HG03280 (cell line): ENCODE results near the gene KRTAP9-9.
"Not testable (repeated sequence)": the region's sequence is repeated elsewhere in the genome, so short reads cannot be mapped to it uniquely, and the experiment has no call there.

Experiments
- ATAC-seq: cut with Tn5 transposase; IDR thresholded peaks from one replicate; pipeline ENCODE4 v1.9.1; 2021; ENCODE audit warnings: mild to moderate bottlenecking, moderate library complexity; ENCODE audit not compliant: unreplicated experiment

Gene KRTAP9-9

DNA sequence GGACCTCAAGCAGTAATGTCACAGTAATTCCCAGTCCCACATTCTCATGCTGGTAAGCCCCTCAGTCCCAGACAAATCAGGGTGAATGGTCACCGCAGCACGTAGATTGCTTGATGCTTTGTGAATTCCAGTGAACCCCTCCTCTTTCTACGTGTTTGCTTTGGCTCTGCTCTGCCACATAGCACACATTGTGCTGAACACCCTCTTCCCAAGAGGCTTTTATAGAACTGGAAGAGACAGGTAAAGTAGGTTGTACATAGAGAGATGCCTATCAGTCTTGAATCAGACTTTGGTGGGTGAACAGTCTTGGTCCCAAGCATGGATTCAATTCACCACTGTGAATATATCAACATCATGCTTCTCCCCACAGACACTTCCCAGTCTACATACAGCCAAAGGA, 9.4 kb downstream of the KRTAP9-9 start:
- ATAC-seq, result no peak

DNA sequence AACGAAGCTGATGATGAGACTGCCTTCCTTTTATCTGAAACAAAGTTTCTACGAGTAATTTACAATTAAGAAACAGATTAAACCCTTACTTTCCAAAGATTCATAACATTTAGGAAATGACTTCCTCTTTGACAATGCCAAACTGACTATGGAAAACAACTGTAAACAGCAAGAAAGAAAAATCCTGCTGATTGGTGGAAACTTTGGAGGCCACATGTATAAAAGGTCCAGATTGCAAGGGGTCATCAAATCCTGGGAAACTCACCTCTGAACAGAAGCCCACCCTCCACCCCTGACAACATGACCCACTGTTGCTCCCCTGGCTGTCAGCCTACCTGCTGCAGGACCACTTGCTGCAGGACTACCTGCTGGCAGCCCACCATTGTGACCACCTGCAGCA, 9.9 kb downstream of the KRTAP9-9 start, which contains the start of gene KRTAP9-6:
KRTAP9-6 (plus strand) TSS at position 301 of the 400 bp plus-strand sequence; CDS start at position 301, 0 bp downstream.
- ATAC-seq, result no peak

DNA sequence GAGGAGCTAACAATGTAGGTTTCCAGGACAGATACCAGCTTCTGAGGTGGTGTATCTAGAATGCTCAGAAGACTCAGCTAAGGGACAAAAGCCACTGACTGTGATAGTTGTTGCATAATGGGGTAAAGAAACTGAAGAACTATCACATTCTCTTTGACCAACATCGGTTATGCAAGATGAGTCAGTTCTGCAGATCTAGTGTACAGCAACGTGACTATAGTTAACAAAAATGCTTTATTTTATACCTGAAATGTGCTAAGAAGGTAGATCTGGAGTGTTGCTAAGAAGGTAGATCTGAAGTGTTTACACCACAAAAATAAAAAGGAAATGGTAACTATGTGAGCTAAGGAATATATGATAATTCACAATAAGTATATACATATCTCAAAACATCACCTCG, 12.5 kb downstream of the KRTAP9-9 start:
- no peak for ATAC-seq

DNA sequence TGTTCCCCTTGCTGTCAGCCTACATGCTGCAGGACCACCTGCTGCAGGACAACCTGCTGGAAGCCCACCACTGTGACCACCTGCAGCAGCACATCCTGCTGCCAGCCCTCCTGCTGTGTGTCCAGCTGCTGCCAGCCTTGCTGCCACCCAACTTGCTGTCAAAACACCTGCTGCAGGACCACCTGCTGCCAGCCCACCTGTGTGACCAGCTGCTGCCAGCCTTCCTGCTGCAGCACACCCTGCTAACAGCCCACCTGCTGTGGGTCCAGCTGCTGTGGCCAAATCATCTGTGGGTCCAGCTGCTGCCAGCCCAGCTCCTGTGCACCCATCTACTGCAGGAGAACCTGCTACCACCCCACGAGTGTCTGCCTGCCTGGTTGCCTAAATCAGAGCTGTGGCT, 16.1 kb downstream of the KRTAP9-9 start:
- ATAC-seq, result not testable (repeated sequence)

DNA sequence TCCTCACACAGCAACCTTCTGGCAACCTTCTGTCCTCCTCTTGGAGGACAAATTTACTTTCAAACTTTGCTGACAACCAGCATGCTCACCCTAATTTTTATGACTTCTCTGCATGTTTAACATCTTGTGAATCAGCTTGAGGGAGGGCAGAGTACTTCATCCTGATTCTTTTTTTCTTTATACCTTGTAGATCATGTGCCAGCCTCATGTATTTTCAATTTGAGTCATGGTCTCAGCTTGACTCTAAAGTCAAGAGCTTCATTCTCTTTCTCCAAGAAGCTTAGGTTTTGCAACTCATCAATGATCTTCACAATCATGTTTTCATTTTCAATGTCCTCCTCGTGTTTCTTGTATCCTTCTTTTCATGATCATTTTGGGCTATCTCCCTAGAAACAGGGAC, 16.7 kb downstream of the KRTAP9-9 start:
- ATAC-seq, result no peak

DNA sequence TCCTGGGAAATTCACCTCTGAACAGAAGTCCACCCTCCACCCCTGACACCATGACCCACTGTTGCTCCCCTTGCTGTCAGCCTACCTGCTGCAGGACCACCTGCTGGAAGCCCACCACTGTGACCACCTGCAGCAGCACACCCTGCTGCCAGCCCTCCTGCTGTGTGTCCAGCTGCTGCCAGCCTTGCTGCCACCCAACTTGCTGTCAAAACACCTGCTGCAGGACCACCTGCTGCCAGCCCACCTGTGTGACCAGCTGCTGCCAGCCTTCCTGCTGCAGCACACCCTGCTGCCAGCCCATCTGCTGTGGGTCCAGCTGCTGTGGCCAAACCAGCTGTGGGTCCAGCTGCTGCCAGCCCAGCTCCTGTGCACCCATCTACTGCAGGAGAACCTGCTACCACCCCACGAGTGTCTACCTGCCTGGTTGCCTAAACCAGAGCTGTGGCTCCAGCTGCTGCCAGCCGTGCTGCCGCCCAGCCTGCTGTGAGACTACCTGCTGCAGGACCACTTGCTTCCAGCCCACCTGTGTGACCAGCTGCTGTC, 20.5 kb downstream of the KRTAP9-9 start, which contains the start of gene KRTAP9-7:
KRTAP9-7 (plus strand) TSS at position 51 of the 543 bp plus-strand sequence; CDS start at position 51, 0 bp downstream.
- not testable (repeated sequence) for ATAC-seq

DNA sequence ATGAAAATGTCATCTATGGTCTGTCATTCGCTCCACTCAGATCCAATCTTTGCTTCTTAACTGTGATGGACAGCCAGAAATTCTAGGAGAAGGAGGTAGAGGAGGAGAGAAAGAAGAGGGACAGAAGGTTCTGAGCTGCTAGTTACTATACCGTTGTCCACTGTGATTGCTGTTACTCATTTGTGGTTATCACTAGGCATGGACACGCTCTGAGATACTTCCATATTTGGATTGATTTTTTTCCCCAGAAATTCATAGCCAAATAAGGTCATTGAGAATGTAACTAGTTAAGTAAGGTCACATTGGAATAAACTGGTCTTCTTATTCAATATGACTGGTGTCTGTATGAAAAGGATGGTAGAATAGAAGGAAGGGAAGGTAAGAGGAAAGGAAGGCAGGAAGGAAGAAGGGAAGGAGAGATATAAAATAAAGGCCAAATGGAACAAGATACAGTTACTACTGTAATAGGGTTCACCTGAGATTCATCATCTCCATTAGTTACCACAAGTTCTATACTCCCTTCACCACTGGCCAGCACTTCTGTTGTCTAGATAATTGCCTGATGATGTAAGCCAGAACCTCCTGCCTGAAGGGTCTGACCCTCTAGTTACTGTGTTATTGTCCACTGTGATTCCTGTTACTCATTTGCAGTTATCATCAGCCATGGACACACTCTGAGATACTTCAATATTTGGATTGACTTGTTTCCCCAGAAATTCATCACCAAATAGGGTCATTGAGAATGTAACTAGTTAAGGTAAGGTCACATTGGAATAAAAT, 23.2 kb downstream of the KRTAP9-9 start:
- no peak for ATAC-seq

DNA sequence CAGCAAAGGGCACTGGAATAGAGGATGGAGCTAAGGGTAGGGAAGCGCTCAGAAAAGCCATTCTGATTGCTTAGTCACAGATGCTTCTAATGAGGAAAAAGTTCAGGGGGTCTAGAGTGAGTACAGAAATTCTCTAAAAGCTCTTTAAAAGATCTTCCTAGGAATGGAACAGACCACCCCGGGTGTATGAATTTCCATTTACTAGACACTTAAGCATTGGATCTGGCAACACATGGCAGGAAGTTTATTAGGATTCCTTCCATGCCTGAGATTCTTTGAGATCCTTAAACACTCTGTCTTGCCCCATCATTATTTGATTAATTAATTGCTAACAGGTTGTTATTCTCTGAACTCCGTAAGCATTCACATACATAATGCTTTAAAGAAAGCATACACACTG, 28.9 kb downstream of the KRTAP9-9 start:
- no peak for ATAC-seq

DNA sequence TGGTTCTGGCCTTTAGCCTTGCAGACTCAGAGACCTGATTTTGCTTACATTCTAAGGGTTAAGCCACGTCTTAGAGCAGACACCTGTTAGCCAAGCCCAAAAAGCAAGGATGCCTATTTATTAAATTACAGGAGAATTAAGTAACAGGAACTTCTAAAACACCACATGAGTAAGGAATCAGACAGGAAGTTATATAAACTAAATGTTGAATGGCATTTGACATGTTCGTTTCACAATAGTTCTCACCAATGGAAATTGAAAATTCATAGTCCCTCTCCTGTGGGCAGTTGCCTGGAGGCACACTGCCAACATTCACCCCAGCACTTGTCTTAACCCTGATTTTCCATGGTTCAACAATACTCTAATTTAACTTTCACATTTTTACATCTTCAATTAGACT, 29.4 kb downstream of the KRTAP9-9 start:
- ATAC-seq, result no peak

DNA sequence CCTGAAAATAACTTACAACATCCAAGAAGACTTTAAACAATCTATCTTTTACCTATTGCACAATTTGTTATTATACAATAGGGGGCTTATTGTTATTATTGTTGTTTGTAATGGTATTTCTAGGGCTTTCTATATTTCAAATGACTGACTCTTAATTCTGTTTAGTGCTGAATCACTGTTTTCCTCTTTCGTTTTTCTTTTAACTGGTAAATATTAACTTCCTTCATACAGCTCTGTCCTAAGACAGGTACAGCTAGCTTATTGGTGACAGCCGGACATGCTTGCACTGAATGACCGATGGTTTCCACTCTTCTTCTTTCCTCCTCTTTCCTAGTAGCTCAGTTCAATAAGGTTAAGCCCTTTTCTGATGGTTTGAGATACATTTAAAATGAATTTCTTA, 31.9 kb downstream of the KRTAP9-9 start:
- no peak for ATAC-seq

DNA sequence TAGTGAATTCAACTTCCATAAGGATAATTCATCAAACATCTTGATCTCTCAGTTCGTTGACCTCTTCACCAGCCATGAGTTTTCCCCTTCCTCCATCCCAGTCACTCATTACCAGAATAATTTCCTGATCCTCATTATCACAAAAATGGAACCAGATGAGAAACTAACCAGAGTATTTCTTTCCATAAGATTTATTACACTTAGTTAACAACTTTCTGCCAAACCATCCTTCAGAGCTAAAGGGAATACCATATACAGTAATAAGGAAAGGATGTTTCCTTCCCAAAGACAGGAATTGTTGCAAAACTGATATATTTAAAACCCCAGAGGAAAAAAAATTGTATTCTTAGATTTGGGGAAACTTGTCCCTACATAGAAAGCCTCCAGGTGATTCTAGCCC, 38.8 kb downstream of the KRTAP9-9 start:
- ATAC-seq, result no peak

DNA sequence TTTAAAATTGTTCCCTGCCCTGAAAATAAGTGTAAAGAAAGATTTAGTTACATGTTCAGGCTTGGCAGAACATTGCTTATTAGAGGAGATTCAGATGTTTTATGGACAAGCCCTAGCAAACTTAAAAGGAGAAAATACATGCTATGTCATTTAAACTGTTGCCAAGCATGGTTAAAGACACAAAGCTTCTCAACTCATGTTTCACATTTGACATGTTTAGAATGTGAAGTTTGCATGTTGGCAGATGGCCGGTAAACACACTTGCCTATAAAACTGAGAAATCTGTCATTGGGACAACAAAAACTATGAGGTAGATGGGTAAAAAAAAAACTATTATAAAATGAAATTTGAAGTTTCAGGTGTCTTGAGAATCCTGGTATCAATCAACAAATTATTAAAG, 41.7 kb downstream of the KRTAP9-9 start:
- no peak for ATAC-seq

DNA sequence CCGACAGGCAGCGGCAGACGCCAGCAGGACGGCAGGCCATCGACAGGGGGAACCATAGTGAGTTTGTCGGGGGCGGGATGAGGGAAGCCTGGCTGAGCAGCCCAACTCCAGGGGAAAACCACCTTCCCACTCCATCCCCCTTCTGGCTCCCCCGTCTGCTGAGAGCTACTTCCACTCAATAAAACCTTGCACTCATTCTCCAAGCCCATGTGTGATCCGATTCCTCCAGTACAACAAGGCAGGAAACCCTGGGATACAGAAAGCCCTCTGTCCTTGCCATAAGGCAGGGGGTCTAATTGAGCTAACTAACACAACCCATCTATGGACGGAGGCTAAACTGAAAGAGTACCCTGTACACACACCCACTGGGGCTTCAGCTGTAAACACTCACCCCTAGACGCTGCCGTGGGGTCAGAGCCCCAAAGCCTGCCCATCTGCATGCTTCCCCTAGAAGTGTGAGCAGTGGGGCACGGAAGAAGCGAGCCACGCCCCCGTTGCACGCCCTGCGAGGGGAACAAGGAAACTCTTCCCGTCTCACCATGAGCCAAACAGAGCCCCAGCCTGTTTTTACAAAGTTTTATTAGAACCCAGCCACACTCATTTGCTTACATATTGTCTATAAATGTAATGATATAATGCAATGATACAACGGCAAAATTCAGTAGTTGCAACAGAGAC, 43.4 kb downstream of the KRTAP9-9 start:
- ATAC-seq, result no peak

DNA sequence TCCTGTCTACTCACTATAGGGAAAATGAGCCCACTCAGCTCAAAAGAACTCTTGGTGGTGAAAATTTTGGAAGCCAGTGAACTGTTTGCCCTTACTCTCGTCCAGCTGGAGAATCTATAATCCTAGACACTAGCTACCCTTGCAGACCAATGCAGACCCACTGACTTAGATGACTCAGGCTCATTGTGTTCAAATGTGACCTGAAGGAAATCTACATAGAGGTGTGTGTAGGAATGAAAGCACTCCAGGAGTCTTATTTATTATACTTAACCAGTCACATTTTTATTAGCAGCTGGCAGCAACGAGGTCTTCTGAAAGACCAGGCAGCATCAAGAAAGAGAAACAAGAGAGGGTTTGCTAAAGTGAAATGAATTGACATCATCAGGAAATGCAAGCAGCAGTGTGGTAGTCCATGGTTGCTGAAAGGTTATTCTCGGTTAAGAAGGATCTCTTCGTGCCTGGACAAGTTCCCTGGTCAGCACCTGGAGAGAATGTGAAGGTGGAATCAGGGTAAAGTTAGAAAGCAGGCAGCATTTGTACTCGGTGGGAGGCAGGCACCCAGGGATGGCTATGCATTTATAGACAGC, 46.1 kb downstream of the KRTAP9-9 start:
- no peak for ATAC-seq

DNA sequence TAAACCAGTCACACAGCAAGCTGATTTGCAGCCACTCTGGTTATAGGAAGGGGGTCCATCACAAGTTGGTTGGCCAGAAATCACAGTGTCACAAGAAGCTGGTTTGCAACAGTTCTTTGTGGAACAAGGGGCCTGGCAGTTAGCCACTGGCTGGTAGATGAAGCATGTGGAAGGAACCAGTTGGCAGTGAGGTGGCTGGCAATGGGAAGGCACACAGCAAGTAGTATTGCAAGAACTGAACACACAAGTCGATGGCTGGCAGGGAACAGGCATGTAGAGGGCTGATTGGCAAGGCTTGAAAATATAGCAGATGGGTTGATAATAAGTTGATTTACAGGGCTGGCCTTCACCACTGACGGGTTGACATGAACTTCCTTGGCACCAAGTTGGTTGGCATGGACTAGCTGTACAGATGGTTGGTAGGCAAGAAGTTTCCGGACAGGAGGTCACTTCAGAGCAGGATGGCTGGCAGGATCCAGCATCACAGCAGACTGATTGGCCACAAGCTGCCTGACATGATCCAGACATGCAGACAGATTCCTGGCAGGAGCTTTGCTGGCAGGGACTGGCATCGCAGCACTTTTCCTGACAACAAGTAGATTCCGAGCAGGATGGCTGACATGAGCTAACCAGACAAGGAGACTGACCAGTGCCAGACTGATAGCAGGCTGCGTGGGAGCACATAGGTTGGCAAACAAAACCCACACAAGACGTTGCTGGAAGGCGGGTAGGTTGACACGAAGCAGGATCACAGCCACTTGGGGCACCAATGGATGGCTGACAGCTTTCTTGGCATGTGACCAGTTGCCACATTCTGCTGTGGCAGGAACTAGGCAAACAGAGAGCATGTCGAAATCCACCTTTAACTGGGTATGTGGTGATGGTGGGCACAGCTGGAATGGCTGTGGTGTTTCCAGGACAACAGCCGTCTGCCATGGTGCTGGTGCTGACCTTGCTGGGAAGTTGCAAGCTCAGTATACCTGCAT, 47.0 kb downstream of the KRTAP9-9 start, which contains the start of gene KRTAP29-1:
KRTAP29-1 (minus strand) TSS at position 936 of the 986 bp plus-strand sequence; CDS start at position 936, 0 bp downstream.
- no peak for ATAC-seq

DNA sequence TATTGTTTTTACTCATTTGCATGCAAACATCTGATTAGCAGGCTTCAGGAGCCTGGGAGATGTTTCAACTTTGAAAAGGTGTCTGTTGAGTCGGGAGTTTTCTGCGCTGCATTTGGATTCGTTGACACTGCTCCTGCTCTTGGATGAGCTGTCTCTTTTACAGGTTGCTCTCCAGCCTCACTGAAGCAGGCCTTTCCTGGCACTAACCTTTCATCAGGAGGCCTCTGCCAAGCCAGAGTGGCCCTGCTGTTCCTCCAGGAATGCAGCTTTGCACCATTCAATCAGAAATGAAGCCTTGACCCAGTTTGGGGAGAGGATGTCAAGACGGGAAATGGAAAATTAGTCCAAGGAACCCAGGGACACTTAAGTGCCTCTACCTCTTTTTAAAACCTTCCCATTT, 47.8 kb downstream of the KRTAP9-9 start:
- no peak for ATAC-seq

DNA sequence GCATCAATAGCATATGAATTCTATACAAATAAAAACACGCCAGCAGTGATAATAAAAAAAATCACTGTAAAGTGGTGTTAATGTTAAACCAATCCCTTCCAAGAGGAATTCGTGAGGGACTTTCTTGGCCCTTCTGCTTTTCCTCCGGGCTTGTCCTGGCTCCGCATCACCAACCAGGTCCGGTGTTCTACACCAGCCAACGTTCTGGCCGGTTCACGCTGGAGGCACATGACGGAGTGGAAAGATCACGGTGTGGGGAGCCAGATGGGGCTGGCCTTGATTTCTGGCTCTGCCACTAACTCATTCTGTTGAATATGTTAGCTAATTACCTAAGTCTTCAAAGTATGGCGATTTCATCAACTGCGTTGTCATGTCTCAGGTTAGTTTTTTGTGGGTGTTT, 48.9 kb downstream of the KRTAP9-9 start:
- ATAC-seq, result no peak
